Astrocyte (in vitro differentiated cells and primary cell): ENCODE results near the gene RBX1. TPM values are rescaled to one million over a fixed set of nuclear protein-coding genes. Genes with fewer than 3 reads are reported as not detected.

Source experiments
- DNase-seq: peaks from one replicate; pipeline ENCODE4 v3.0.0-alpha.2; 2010; ENCODE audit warnings: low read depth
- FAIRE-seq: peaks from 2 replicates; lab custom pipeline; 2011; peaks lifted over from hg19 to GRCh38; lab: Jason Lieb, UNC
- H2AFZ ChIP-seq: 2 replicates; pipeline ENCODE4 v1.6.0; 2012; ENCODE audit warnings: low read depth, low read length, inconsistent platforms
- H3K27ac ChIP-seq: 2 replicates; pipeline ENCODE4 v1.5.1; 2011; ENCODE audit warnings: low read depth, low read length, inconsistent platforms
- H3K27me3 ChIP-seq: 2 replicates; pipeline ENCODE4 v1.6.0; 2011; ENCODE audit warnings: low read length, inconsistent platforms; ENCODE audit not compliant: insufficient read depth
- H3K36me3 ChIP-seq: 2 replicates; pipeline ENCODE4 v1.5.1; 2011; ENCODE audit warnings: low read length, inconsistent platforms; ENCODE audit not compliant: insufficient read depth
- H3K4me1 ChIP-seq: 2 replicates; pipeline ENCODE4 v1.5.1; 2011; ENCODE audit warnings: low read length, inconsistent platforms; ENCODE audit not compliant: insufficient read depth
- H3K4me2 ChIP-seq: 2 replicates; pipeline ENCODE4 v1.6.0; 2012; ENCODE audit warnings: low read length, inconsistent platforms
- H3K4me3 ChIP-seq: 2 replicates; pipeline ENCODE4 v1.5.1; 2011; ENCODE audit warnings: low read depth, mild to moderate bottlenecking, low read length, inconsistent platforms; ENCODE audit not compliant: insufficient read depth
- H3K79me2 ChIP-seq: 2 replicates; pipeline ENCODE4 v1.6.0; 2012; ENCODE audit warnings: mild to moderate bottlenecking, low read length, inconsistent platforms; ENCODE audit not compliant: insufficient read depth
- H3K9ac ChIP-seq: 2 replicates; pipeline ENCODE4 v1.6.0; 2012; ENCODE audit warnings: mild to moderate bottlenecking, low read length, inconsistent platforms
- H3K9me3 ChIP-seq: 2 replicates; pipeline ENCODE4 v1.5.1; 2012; ENCODE audit warnings: low read depth, mild to moderate bottlenecking, low read length, inconsistent platforms; ENCODE audit not compliant: insufficient read depth
- H4K20me1 ChIP-seq: 2 replicates; pipeline ENCODE4 v1.6.0; 2012; ENCODE audit warnings: low read length, inconsistent platforms; ENCODE audit not compliant: insufficient read depth
- H3K27ac Mint-ChIP-seq: one replicate; pipeline ENCODE4 v1.8.0; 2021; ENCODE audit warnings: mild to moderate bottlenecking, mixed read lengths; ENCODE audit not compliant: unreplicated experiment
- H3K27me3 Mint-ChIP-seq: one replicate; pipeline ENCODE4 v1.8.0; 2021; ENCODE audit warnings: low read depth, mixed read lengths; ENCODE audit not compliant: unreplicated experiment
- H3K36me3 Mint-ChIP-seq: one replicate; pipeline ENCODE4 v1.8.0; 2021; ENCODE audit warnings: low read depth, mixed read lengths; ENCODE audit not compliant: unreplicated experiment
- H3K4me1 Mint-ChIP-seq: one replicate; pipeline ENCODE4 v1.8.0; 2021; ENCODE audit warnings: low read depth, mixed read lengths; ENCODE audit not compliant: unreplicated experiment
- H3K4me3 Mint-ChIP-seq: one replicate; pipeline ENCODE4 v1.8.0; 2021; ENCODE audit warnings: mild to moderate bottlenecking, moderate library complexity, mixed read lengths; ENCODE audit not compliant: unreplicated experiment
- H3K9me3 Mint-ChIP-seq: one replicate; pipeline ENCODE4 v1.8.0; 2021; ENCODE audit warnings: mild to moderate bottlenecking, mixed read lengths; ENCODE audit not compliant: unreplicated experiment
- CTCF ChIP-seq: IDR thresholded peaks from 2 replicates; pipeline ENCODE4 v1.5.1; 2011; ENCODE audit warnings: low read depth, mild to moderate bottlenecking, inconsistent platforms, low read length, moderate library complexity; ENCODE audit not compliant: insufficient read depth
- EZH2 ChIP-seq: IDR thresholded peaks from 2 replicates; pipeline ENCODE4 v1.6.1; 2012; ENCODE audit warnings: mild to moderate bottlenecking, low read length, inconsistent platforms; ENCODE audit not compliant: insufficient read depth
- total RNA-seq: library from RNA; stranded (reverse); gene quantifications from 2 replicates; pipeline ENCODE4 v1.2.1, GENCODE V29; 2021

Gene RBX1
- total RNA-seq, 1 donor from 2014 or later = 54.6 TPM

- Mint-ChIP-seq H3K27me3 (no peaks in the 10 kb centered on the region), H3K4me3 (no peak overlapping the region), H3K27ac (no peak overlapping the region), H3K9me3 (peaks cover 6% of the 10 kb centered on the region), H3K36me3 (no peaks in the 10 kb centered on the region), H3K4me1 (peaks cover 2% of the 10 kb centered on the region)
- no peak for TF ChIP-seq CTCF
- no peak for TF ChIP-seq EZH2
- Histone ChIP-seq H3K4me2 (no peak overlapping the region), H4K20me1 (no peaks in the 10 kb centered on the region), H2AFZ (no peak overlapping the region), H3K4me1 (no peaks in the 10 kb centered on the region), H3K36me3 (no peaks in the 10 kb centered on the region), H3K27ac (no peak overlapping the region), H3K79me2 (no peaks in the 10 kb centered on the region), H3K4me3 (no peak overlapping the region), H3K9ac (no peak overlapping the region), H3K27me3 (no peaks in the 10 kb centered on the region), H3K9me3 (no peaks in the 10 kb centered on the region)
- FAIRE-seq = no peak
- no peak for DNase-seq
Observed at GRCh38 chr22:41003066-41003465, 51.9 kb downstream of the RBX1 start.

GRCh38 chr22:41003976-41004375, 52.8 kb downstream of the RBX1 start:
- Mint-ChIP-seq H3K9me3 (peaks cover 6% of the 10 kb centered on the region), H3K27me3 (no peaks in the 10 kb centered on the region), H3K36me3 (no peaks in the 10 kb centered on the region), H3K4me1 (peaks cover 2% of the 10 kb centered on the region), H3K4me3 (no peak overlapping the region), H3K27ac (no peak overlapping the region)
- TF ChIP-seq CTCF = no peak
- TF ChIP-seq EZH2 = no peak
- Histone ChIP-seq H3K9me3 (no peaks in the 10 kb centered on the region), H3K36me3 (no peaks in the 10 kb centered on the region), H3K9ac (no peak overlapping the region), H3K4me2 (no peak overlapping the region), H3K79me2 (no peaks in the 10 kb centered on the region), H3K27me3 (no peaks in the 10 kb centered on the region), H2AFZ (no peak overlapping the region), H3K4me3 (no peak overlapping the region), H3K4me1 (no peaks in the 10 kb centered on the region), H4K20me1 (no peaks in the 10 kb centered on the region), H3K27ac (no peak overlapping the region)
- no peak for DNase-seq
- no peak for FAIRE-seq

GRCh38 chr22:41009222-41009948, 58.2 kb downstream of the RBX1 start:
- no peak overlapping the region for H3K27ac ChIP-seq
- no peak overlapping the region for H3K27ac Mint-ChIP-seq
- no peak for FAIRE-seq

More at GRCh38 chr22:41009222-41009948, 58.2 kb downstream of the RBX1 start:
- Histone ChIP-seq H3K4me2 (no peak overlapping the region), H3K9ac (no peak overlapping the region), H3K4me1 (peaks cover 3% of the 10 kb centered on the region), H3K27me3 (no peaks in the 10 kb centered on the region), H3K36me3 (no peaks in the 10 kb centered on the region), H4K20me1 (no peaks in the 10 kb centered on the region), H3K9me3 (no peaks in the 10 kb centered on the region), H3K79me2 (no peaks in the 10 kb centered on the region), H3K4me3 (no peak overlapping the region), H2AFZ (no peak overlapping the region)
- Mint-ChIP-seq H3K4me1 (no peaks in the 10 kb centered on the region), H3K9me3 (peaks cover 3% of the 10 kb centered on the region), H3K27me3 (peaks cover 3% of the 10 kb centered on the region), H3K4me3 (no peak overlapping the region), H3K36me3 (no peaks in the 10 kb centered on the region)
- DNase-seq = peak; percentile 47
- TF ChIP-seq EZH2 = no peak
- no peak for TF ChIP-seq CTCF
